ENCODE results near the gene COL21A1.

GRCh38 chr6:56036916-56037600 is 210.3 kb downstream of the COL21A1 start:
- TF ChIP-seq EP300 (IDR thresholded peaks at IDR 0.05) (no peak), POLR2A (IDR thresholded peaks at IDR 0.05) (no peak), CTCF (IDR thresholded peaks at IDR 0.05) (no peak), POLR2AphosphoS5 (IDR thresholded peaks at IDR 0.05) (no peak)
